WERI-Rb-1 (cell line): Measurements from ENCODE around the gene ASB4.

Experiments
- DNase-seq: peaks from one replicate; pipeline ENCODE4 v3.0.0-alpha.2; 2020
- H3K27ac ChIP-seq: fragments of 250-450 bp; sonication (Bioruptor Pico); 2 replicates; pipeline ENCODE4 v1.5.1; 2020; ENCODE audit warnings: mild to moderate bottlenecking, moderate library complexity
- H3K27me3 ChIP-seq: fragments of 250-450 bp; sonication (Bioruptor Pico); 2 replicates; pipeline ENCODE4 v1.5.1; 2021; ENCODE audit warnings: mild to moderate bottlenecking, low read depth, moderate library complexity; ENCODE audit not compliant: insufficient read depth, severe bottlenecking
- H3K36me3 ChIP-seq: fragments of 250-450 bp; sonication (Bioruptor Pico); 2 replicates; pipeline ENCODE4 v1.5.1; 2020; ENCODE audit warnings: mild to moderate bottlenecking, moderate library complexity
- H3K4me3 ChIP-seq: 2 replicates; pipeline ENCODE4 v1.5.1; 2011; ENCODE audit warnings: low read depth, mild to moderate bottlenecking, control low read depth, low read length
- H3K9me3 ChIP-seq: fragments of 250-450 bp; sonication (Bioruptor Pico); 2 replicates; pipeline ENCODE4 v1.5.1; 2021; ENCODE audit warnings: mild to moderate bottlenecking, moderate library complexity; ENCODE audit not compliant: severe bottlenecking
- TF ChIP-seq, protein P1 (sequence below): IDR thresholded peaks from 2 replicates; pipeline ENCODE4 v1.5.1; 2011; ENCODE audit warnings: low read depth, mild to moderate bottlenecking, control low read depth, inconsistent platforms, low read length

The ASB4 gene

DNA sequence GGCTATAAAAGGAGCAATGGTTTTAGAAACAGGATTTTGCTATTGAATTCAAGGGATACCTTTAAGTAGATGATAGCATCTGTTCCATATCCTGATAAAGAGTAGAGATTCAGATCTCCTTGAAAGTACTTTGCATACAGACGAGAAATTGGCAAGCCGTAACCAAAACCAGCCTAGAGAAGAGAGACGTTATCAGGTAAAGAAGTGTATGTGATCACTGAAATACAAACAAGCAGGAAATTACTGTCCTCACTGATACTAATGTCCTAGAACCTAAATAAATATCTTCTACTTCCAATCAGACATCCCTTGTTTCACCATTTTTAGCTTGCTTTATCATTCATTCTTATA lies 101.2 kb downstream of the ASB4 start:
- no peaks in the 10 kb centered on the region for H3K9me3 ChIP-seq
- DNase-seq, result no peak
- no peak overlapping the region for H3K4me3 ChIP-seq
- no peaks in the 10 kb centered on the region for H3K36me3 ChIP-seq
- no peaks in the 10 kb centered on the region for H3K27me3 ChIP-seq
- TF ChIP-seq, protein P1, sequence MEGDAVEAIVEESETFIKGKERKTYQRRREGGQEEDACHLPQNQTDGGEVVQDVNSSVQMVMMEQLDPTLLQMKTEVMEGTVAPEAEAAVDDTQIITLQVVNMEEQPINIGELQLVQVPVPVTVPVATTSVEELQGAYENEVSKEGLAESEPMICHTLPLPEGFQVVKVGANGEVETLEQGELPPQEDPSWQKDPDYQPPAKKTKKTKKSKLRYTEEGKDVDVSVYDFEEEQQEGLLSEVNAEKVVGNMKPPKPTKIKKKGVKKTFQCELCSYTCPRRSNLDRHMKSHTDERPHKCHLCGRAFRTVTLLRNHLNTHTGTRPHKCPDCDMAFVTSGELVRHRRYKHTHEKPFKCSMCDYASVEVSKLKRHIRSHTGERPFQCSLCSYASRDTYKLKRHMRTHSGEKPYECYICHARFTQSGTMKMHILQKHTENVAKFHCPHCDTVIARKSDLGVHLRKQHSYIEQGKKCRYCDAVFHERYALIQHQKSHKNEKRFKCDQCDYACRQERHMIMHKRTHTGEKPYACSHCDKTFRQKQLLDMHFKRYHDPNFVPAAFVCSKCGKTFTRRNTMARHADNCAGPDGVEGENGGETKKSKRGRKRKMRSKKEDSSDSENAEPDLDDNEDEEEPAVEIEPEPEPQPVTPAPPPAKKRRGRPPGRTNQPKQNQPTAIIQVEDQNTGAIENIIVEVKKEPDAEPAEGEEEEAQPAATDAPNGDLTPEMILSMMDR, result no peak
- no peak overlapping the region for H3K27ac ChIP-seq

DNA sequence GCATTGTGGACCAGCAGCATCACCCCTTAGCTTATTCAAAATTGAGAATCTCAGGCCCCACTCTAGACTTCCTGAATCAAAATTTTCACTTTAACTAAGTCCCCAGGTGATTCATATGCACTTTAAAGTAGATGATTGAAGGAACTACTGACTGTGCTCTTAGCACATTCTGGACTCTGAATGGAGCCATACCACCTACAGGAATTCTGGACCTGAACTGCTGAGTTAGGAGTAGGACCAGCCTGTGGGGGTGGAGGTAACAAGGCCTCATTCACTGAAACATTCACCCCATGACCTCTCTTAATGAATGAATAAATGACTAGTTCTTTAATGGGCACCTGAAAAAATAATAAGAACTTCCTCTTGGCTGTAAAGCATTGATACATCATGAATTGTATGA lies 103.3 kb downstream of the ASB4 start:
- H3K27me3 ChIP-seq, result no peaks in the 10 kb centered on the region

DNA sequence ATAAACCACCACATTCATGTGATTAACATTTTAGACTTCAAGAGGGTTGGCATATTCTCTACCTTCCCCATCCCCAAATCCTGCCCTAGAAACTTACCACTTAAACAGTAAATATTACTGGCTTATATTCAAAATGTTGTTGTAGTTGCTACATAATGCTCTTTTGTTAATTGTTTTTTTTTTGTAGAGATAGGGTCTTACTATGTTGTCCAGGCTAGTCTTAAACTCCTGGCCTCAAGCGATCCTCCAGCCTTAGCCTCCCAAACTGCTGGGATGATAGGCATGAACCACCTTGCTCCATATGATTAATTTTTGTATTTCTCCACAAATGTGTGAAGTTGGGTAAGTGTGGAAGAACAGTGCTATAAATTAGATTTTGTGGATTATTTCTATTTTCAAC lies 104.0 kb downstream of the ASB4 start:
- Histone ChIP-seq H3K9me3 (no peaks in the 10 kb centered on the region), H3K36me3 (no peaks in the 10 kb centered on the region), H3K27ac (no peak overlapping the region), H3K4me3 (no peak overlapping the region), H3K27me3 (no peaks in the 10 kb centered on the region)
- no peak for DNase-seq
- TF ChIP-seq, protein P1, result no peak

More for the DNA sequence above, 103.3 kb downstream of the ASB4 start:
- no peak overlapping the region for H3K4me3 ChIP-seq
- TF ChIP-seq, protein P1, result no peak
- no peak overlapping the region for H3K27ac ChIP-seq
- H3K9me3 ChIP-seq, result no peaks in the 10 kb centered on the region
- H3K36me3 ChIP-seq, result no peaks in the 10 kb centered on the region
- no peak for DNase-seq
